HCT116 (cell line): ENCODE measurements around the gene PTPA. TPM values are rescaled to one million over a fixed set of nuclear protein-coding genes. Genes with fewer than 3 reads are reported as not detected.

ENCODE experiments used
- ATAC-seq: fragments of 200-7000 bp; cut with Tn5 transposase; 2 replicates; pipeline ENCODE4 v1.9.1; 2020; ENCODE audit warnings: mild to moderate bottlenecking, moderate library complexity
- BruUV-seq: library from RNA; stranded (reverse); fragments of 400-500 nt; replicated peaks from 2 replicates; lab custom pipeline; 2021; lab: Mats Ljungman, UMichigan
- CTCF ChIA-PET: fragments of 300-600 bp; sonication (Branson Sonifier 250); formaldehyde crosslinking; loops from one replicate; lab custom pipeline; 2021; ENCODE audit warnings: antibody characterized with exemption; lab: Charles Lee
- POLR2A ChIA-PET: fragments of 300-600, 350-600 bp; sonication (Branson Sonifier 250); formaldehyde crosslinking; loops from one replicate; lab custom pipeline; 2021; ENCODE audit warnings: antibody characterized with exemption; lab: Charles Lee
- RAD21 ChIA-PET, 2 experiments: fragments of 300-600 bp; sonication (Branson Sonifier 250); formaldehyde crosslinking; loops; one replicate each; lab custom pipeline; 2023; ENCODE audit warnings: low total read pairs in 2 of 2; ENCODE audit not compliant: uncharacterized antibody in 2 of 2, unreplicated experiment in 2 of 2, low non-redundant PET in 1 of 2; lab: Charles Lee
- DNase-seq: peaks from one replicate; pipeline ENCODE4 v3.0.0-alpha.2; 2010; ENCODE audit warnings: low read depth, low spot score
- H2AFZ ChIP-seq: fragments of 200-600 bp; shearing (Covaris generic), sonication (generic); 2 replicates; pipeline ENCODE4 v1.6.1; 2017; ENCODE audit warnings: low read depth, mixed run types, mixed read lengths, antibody characterized with exemption, low read length; ENCODE audit not compliant: poor library complexity, severe bottlenecking
- H3K27ac ChIP-seq: 2 replicates; pipeline ENCODE4 v1.5.1; 2012; ENCODE audit warnings: low read depth, low read length
- H3K27me3 ChIP-seq: fragments of 200-600 bp; sonication (generic); 2 replicates; pipeline ENCODE4 v1.6.1; 2016; ENCODE audit warnings: mixed run types, low read length, mixed read lengths; ENCODE audit not compliant: insufficient read depth
- H3K36me3 ChIP-seq, 2 experiments: fragments of 200-500 bp in 1 of 2; fragments of 200-600 bp in 1 of 2; sonication (Bioruptor generic) in 1 of 2; sonication (generic) in 1 of 2; 2 replicates each; pipeline versions ENCODE4 v1.5.1 to v1.6.1; 2014 to 2016; ENCODE audit warnings: low read length in 2 of 2, inconsistent platforms in 1 of 2, mixed read lengths in 1 of 2, mixed run types in 1 of 2; ENCODE audit not compliant: insufficient read depth in 2 of 2, control insufficient read depth in 1 of 2
- H3K4me1 ChIP-seq, 2 experiments: fragments of 200-600 bp in 1 of 2; sonication (generic) in 1 of 2; 2 replicates each; pipeline versions ENCODE4 v1.5.1 to v1.6.1; 2012 to 2017; ENCODE audit warnings: low read length in 2 of 2, inconsistent platforms in 1 of 2, mild to moderate bottlenecking in 1 of 2, mixed read lengths in 1 of 2, mixed run types in 1 of 2, moderate library complexity in 1 of 2; ENCODE audit not compliant: insufficient read depth in 2 of 2, control insufficient read depth in 1 of 2
- H3K4me2 ChIP-seq: fragments of 200-600 bp; sonication (generic); 2 replicates; pipeline ENCODE4 v1.6.1; 2017; ENCODE audit warnings: mixed run types, low read length, mixed read lengths
- H3K4me3 ChIP-seq, 2 experiments: fragments of 200-600 bp in 1 of 2; sonication (generic) in 1 of 2; replicated peaks in 1 of 2; 2 replicates each; pipeline ENCODE4 v1.5.1; 2011 to 2016; ENCODE audit warnings: low read length in 2 of 2, control low read depth in 1 of 2, low read depth in 1 of 2, mild to moderate bottlenecking in 1 of 2, mixed read lengths in 1 of 2, mixed run types in 1 of 2
- H3K79me2 ChIP-seq: fragments of 200-600 bp; sonication (generic); 2 replicates; pipeline ENCODE4 v1.6.1; 2017; ENCODE audit warnings: mild to moderate bottlenecking, mixed run types, low read length, moderate library complexity, mixed read lengths; ENCODE audit not compliant: insufficient read depth
- H3K9ac ChIP-seq: fragments of 200-600 bp; sonication (generic); 2 replicates; pipeline ENCODE4 v1.6.1; 2016; ENCODE audit warnings: low read length, mixed read lengths
- H3K9me2 ChIP-seq: fragments of 200-600 bp; sonication (generic), shearing (Covaris generic); 2 replicates; pipeline ENCODE4 v1.6.1; 2017; ENCODE audit warnings: mixed run types, mild to moderate bottlenecking, moderate library complexity; ENCODE audit not compliant: insufficient read depth
- H3K9me3 ChIP-seq, 2 experiments: fragments of 200-500 bp in 1 of 2; fragments of 200-600 bp in 1 of 2; sonication (Bioruptor generic) in 1 of 2; sonication (generic) in 1 of 2; 2 replicates each; pipeline ENCODE4 v1.6.1; 2014 to 2017; ENCODE audit warnings: low read length in 2 of 2, mixed read lengths in 2 of 2, inconsistent platforms in 1 of 2, low read depth in 1 of 2, mild to moderate bottlenecking in 1 of 2, mixed run types in 1 of 2, moderate library complexity in 1 of 2; ENCODE audit not compliant: control insufficient read depth in 1 of 2, insufficient read depth in 1 of 2
- H4K20me1 ChIP-seq: fragments of 200-600 bp; sonication (generic), shearing (Covaris generic); 2 replicates; pipeline ENCODE4 v1.6.1; 2017; ENCODE audit warnings: mixed run types, mild to moderate bottlenecking, moderate library complexity; ENCODE audit not compliant: insufficient read depth
- CBX3 ChIP-seq: IDR thresholded peaks from 2 replicates; pipeline ENCODE4 v1.6.1; 2012; ENCODE audit warnings: low read depth
- CEBPB ChIP-seq: IDR thresholded peaks from 2 replicates; pipeline ENCODE4 v1.6.1; 2012; ENCODE audit warnings: low read depth
- EGR1 ChIP-seq: IDR thresholded peaks from 2 replicates; pipeline ENCODE4 v1.6.1; 2012; ENCODE audit warnings: low read depth
- EZH2 ChIP-seq: fragments of 200-600 bp; sonication (generic); IDR thresholded peaks from 2 replicates; pipeline ENCODE4 v1.6.1; 2017; ENCODE audit warnings: antibody characterized with exemption, mixed run types
- EZH2phosphoT487 ChIP-seq: fragments of 200-600 bp; IDR thresholded peaks from 2 replicates; pipeline ENCODE4 v1.6.1; 2018; ENCODE audit warnings: antibody characterized with exemption, borderline replicate concordance
- JUND ChIP-seq: IDR thresholded peaks from 2 replicates; pipeline ENCODE4 v1.6.1; 2012
- POLR2A ChIP-seq: IDR thresholded peaks from 2 replicates; pipeline ENCODE4 v1.7.0; 2011; ENCODE audit warnings: borderline replicate concordance; ENCODE audit not compliant: insufficient read depth, insufficient read length; ENCODE audit errors: extremely low read depth
- RAD21 ChIP-seq: IDR thresholded peaks from 2 replicates; pipeline ENCODE4 v1.6.1; 2012; ENCODE audit warnings: low read depth, mild to moderate bottlenecking
- SIN3A ChIP-seq: IDR thresholded peaks from 2 replicates; pipeline ENCODE4 v1.6.1; 2012; ENCODE audit warnings: low read depth
- SRF ChIP-seq: IDR thresholded peaks from 2 replicates; pipeline ENCODE4 v1.6.1; 2012; ENCODE audit warnings: low read depth
- TCF7L2 ChIP-seq: IDR thresholded peaks from 2 replicates; pipeline ENCODE4 v1.7.0; 2011; ENCODE audit warnings: borderline replicate concordance, inconsistent platforms; ENCODE audit not compliant: insufficient read depth, insufficient read length; ENCODE audit errors: extremely low read depth
- YY1 ChIP-seq: IDR thresholded peaks from 2 replicates; pipeline ENCODE4 v1.6.1; 2011; ENCODE audit warnings: low read length, low read depth, moderate library complexity, mild to moderate bottlenecking; ENCODE audit not compliant: insufficient replicate concordance; ENCODE audit errors: extremely low read depth
- ZFX ChIP-seq: fragments of 450-650 bp; IDR thresholded peaks from 2 replicates; pipeline ENCODE4 v1.6.1; 2017
- intact Hi-C: fragments of 100-400 bp; cut with micrococcal nuclease; formaldehyde crosslinking; loops from 2 replicates; pipeline ENCODE4 v1.10.0; 2022
- total RNA-seq: library from RNA; stranded (reverse); gene quantifications from one replicate; pipeline ENCODE4 v1.2.1, GENCODE V29; 2021; ENCODE audit not compliant: unreplicated experiment
- TF ChIP-seq, protein P1 (sequence below): IDR thresholded peaks from 2 replicates; pipeline ENCODE4 v1.6.1; 2012
- TF ChIP-seq, protein P2 (sequence below), 3 experiments: fragments of 200-600 bp in 1 of 3; sonication (generic) in 1 of 3; IDR thresholded peaks in 2 of 3; conservative IDR thresholded peaks in 1 of 3; 2 replicates each; pipeline ENCODE4 v1.5.1; 2012 to 2017; ENCODE audit warnings: low read depth in 2 of 3, low read length in 2 of 3, antibody characterized with exemption in 1 of 3, borderline replicate concordance in 1 of 3, control low read depth in 1 of 3, mild to moderate bottlenecking in 1 of 3, mixed read lengths in 1 of 3, mixed run types in 1 of 3, moderate library complexity in 1 of 3; ENCODE audit not compliant: insufficient read depth in 1 of 3
- TF ChIP-seq, protein P3 (sequence below): IDR thresholded peaks from 2 replicates; pipeline ENCODE4 v1.6.1; 2012
- TF ChIP-seq, protein P4 (sequence below): IDR thresholded peaks from 2 replicates; pipeline ENCODE4 v1.6.1; 2012; ENCODE audit warnings: low read depth
- TF ChIP-seq, protein P5 (sequence below): IDR thresholded peaks from 2 replicates; pipeline ENCODE4 v1.6.1; 2011; ENCODE audit warnings: mild to moderate bottlenecking, low read length, moderate library complexity; ENCODE audit not compliant: insufficient replicate concordance; ENCODE audit errors: extremely low read depth

Gene PTPA
- total RNA-seq, 1 experiment from 2014 or later: 177 TPM

DNA sequence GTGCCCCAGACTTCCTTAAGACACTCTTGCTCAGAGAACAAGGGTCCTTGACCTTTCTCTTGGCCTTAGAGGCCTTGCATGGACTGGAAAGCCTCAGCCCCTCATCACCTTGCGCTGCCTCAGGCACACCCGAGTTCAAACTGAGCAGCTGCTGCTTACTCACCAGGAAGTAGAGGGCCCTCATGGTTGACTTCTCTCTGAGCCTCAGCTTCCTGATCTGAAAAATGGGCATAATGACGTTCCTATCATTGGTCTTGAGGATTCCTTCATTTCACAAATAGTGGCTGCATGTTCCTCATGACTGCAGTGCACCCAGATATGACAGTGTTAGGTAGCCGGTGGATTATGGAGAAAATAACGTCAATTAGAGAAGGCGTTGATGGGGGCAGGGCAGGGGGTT lies 38.2 kb downstream of the PTPA start:
- no peaks in the 10 kb centered on the region for H3K9me3 ChIP-seq
- peaks cover 3 to 17% of the 10 kb centered on the region in 2 experiments; a peak in 3 of 4 replicates for H3K4me1 ChIP-seq
- no peak for TF ChIP-seq EGR1
- TF ChIP-seq ZFX: no peak
- TF ChIP-seq TCF7L2: no peak
- TF ChIP-seq, protein P1, sequence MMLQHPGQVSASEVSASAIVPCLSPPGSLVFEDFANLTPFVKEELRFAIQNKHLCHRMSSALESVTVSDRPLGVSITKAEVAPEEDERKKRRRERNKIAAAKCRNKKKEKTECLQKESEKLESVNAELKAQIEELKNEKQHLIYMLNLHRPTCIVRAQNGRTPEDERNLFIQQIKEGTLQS: no peak
- no peak for TF ChIP-seq YY1
- TF ChIP-seq POLR2A: no peak
- TF ChIP-seq, protein P2, sequence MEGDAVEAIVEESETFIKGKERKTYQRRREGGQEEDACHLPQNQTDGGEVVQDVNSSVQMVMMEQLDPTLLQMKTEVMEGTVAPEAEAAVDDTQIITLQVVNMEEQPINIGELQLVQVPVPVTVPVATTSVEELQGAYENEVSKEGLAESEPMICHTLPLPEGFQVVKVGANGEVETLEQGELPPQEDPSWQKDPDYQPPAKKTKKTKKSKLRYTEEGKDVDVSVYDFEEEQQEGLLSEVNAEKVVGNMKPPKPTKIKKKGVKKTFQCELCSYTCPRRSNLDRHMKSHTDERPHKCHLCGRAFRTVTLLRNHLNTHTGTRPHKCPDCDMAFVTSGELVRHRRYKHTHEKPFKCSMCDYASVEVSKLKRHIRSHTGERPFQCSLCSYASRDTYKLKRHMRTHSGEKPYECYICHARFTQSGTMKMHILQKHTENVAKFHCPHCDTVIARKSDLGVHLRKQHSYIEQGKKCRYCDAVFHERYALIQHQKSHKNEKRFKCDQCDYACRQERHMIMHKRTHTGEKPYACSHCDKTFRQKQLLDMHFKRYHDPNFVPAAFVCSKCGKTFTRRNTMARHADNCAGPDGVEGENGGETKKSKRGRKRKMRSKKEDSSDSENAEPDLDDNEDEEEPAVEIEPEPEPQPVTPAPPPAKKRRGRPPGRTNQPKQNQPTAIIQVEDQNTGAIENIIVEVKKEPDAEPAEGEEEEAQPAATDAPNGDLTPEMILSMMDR (IDR thresholded peaks at IDR 0.05 in 2 of 3, conservative IDR thresholded peaks at IDR 0.05 in 1 of 3; ENCODE audit: borderline replicate concordance in 1 of 3, insufficient read depth in 1 of 3, low read depth in 2 of 3, low read length in 2 of 3): no peak
- no peak for TF ChIP-seq SRF
- TF ChIP-seq JUND: no peak
- TF ChIP-seq SIN3A: no peak
- TF ChIP-seq CBX3: no peak
- TF ChIP-seq EZH2phosphoT487: no peak
- TF ChIP-seq, protein P3, sequence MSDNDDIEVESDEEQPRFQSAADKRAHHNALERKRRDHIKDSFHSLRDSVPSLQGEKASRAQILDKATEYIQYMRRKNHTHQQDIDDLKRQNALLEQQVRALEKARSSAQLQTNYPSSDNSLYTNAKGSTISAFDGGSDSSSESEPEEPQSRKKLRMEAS: no peak
- TF ChIP-seq CEBPB: no peak
- no peak for TF ChIP-seq EZH2
- TF ChIP-seq, protein P4, sequence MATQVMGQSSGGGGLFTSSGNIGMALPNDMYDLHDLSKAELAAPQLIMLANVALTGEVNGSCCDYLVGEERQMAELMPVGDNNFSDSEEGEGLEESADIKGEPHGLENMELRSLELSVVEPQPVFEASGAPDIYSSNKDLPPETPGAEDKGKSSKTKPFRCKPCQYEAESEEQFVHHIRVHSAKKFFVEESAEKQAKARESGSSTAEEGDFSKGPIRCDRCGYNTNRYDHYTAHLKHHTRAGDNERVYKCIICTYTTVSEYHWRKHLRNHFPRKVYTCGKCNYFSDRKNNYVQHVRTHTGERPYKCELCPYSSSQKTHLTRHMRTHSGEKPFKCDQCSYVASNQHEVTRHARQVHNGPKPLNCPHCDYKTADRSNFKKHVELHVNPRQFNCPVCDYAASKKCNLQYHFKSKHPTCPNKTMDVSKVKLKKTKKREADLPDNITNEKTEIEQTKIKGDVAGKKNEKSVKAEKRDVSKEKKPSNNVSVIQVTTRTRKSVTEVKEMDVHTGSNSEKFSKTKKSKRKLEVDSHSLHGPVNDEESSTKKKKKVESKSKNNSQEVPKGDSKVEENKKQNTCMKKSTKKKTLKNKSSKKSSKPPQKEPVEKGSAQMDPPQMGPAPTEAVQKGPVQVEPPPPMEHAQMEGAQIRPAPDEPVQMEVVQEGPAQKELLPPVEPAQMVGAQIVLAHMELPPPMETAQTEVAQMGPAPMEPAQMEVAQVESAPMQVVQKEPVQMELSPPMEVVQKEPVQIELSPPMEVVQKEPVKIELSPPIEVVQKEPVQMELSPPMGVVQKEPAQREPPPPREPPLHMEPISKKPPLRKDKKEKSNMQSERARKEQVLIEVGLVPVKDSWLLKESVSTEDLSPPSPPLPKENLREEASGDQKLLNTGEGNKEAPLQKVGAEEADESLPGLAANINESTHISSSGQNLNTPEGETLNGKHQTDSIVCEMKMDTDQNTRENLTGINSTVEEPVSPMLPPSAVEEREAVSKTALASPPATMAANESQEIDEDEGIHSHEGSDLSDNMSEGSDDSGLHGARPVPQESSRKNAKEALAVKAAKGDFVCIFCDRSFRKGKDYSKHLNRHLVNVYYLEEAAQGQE: no peak
- no peak for TF ChIP-seq RAD21
- TF ChIP-seq, protein P5, sequence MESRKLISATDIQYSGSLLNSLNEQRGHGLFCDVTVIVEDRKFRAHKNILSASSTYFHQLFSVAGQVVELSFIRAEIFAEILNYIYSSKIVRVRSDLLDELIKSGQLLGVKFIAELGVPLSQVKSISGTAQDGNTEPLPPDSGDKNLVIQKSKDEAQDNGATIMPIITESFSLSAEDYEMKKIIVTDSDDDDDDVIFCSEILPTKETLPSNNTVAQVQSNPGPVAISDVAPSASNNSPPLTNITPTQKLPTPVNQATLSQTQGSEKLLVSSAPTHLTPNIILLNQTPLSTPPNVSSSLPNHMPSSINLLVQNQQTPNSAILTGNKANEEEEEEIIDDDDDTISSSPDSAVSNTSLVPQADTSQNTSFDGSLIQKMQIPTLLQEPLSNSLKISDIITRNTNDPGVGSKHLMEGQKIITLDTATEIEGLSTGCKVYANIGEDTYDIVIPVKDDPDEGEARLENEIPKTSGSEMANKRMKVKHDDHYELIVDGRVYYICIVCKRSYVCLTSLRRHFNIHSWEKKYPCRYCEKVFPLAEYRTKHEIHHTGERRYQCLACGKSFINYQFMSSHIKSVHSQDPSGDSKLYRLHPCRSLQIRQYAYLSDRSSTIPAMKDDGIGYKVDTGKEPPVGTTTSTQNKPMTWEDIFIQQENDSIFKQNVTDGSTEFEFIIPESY: no peak
- DNase-seq (no peak), ATAC-seq (no peak)
- H3K9ac ChIP-seq: no peak overlapping the region
- CTCF ChIA-PET: no interaction called here
- no peak overlapping the region for H3K27ac ChIP-seq
- no peaks in the 10 kb centered on the region for H3K27me3 ChIP-seq
- no peak overlapping the region for H3K4me2 ChIP-seq
- no peak overlapping the region for H2AFZ ChIP-seq
- RAD21 ChIA-PET: no interaction called here
- H3K4me3 ChIP-seq: no peak overlapping the region
- intact Hi-C loops: no loop called here
- peaks cover 10 to 12% of the 10 kb centered on the region in 2 experiments; a peak in 2 of 4 replicates for H3K36me3 ChIP-seq
- POLR2A ChIA-PET: no interaction called here
- BruUV-seq: no TSS peak
- no peaks in the 10 kb centered on the region for H4K20me1 ChIP-seq
- peaks cover 9% of the 10 kb centered on the region; the same call in 1 of the 2 replicates for H3K79me2 ChIP-seq
- H3K9me2 ChIP-seq: no peaks in the 10 kb centered on the region
